OCI-LY1 (cell line): ENCODE data around the gene KHDRBS2.

Experiments used
- EZH2 ChIP-seq: fragments of 200-600 bp; sonication (generic), shearing (Covaris generic); IDR thresholded peaks from 2 replicates; pipeline ENCODE4 v1.8.0; 2017; ENCODE audit warnings: borderline replicate concordance, mixed run types, mild to moderate bottlenecking, antibody characterized with exemption, low read length, moderate library complexity, mixed read lengths
- TF ChIP-seq, protein P1 (sequence below): fragments of 200-600 bp; sonication (generic), shearing (Covaris generic); IDR thresholded peaks from 2 replicates; pipeline ENCODE4 v1.5.1; 2017; ENCODE audit warnings: mild to moderate bottlenecking, antibody characterized with exemption, low read length, moderate library complexity, mixed read lengths

DNA sequence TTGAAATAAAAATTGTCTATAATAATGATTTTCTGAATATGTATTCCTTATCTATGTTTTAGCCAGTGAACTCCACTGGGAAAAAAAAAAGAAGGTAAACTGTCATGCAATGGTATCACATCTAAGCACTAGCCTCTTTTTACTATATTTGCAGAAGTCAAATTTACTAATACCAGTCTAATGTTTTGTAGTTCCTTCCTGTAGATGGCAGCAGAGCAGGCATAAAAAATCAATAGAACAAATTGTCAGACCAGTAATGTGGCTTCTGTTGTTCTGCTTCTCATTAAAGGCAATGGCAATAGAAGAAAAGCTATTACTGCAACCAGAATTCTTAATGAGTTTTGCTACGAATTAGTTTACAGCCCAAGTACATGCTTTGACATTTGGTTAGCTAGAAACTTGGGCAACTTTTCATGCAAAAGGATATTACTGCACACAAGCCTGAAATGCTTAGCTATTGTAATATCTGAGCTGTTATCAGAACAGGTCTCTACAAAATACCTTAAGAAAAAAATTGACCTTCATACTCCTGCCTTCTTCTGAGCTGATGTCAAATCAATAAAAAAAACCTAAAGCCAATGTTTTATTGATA is 476.9 kb downstream of the KHDRBS2 start:
- TF ChIP-seq, protein P1, sequence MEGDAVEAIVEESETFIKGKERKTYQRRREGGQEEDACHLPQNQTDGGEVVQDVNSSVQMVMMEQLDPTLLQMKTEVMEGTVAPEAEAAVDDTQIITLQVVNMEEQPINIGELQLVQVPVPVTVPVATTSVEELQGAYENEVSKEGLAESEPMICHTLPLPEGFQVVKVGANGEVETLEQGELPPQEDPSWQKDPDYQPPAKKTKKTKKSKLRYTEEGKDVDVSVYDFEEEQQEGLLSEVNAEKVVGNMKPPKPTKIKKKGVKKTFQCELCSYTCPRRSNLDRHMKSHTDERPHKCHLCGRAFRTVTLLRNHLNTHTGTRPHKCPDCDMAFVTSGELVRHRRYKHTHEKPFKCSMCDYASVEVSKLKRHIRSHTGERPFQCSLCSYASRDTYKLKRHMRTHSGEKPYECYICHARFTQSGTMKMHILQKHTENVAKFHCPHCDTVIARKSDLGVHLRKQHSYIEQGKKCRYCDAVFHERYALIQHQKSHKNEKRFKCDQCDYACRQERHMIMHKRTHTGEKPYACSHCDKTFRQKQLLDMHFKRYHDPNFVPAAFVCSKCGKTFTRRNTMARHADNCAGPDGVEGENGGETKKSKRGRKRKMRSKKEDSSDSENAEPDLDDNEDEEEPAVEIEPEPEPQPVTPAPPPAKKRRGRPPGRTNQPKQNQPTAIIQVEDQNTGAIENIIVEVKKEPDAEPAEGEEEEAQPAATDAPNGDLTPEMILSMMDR, result peak; percentile 54
- TF ChIP-seq EZH2, result no peak
